ENCODE measurements around the gene DNTT. TPM values are rescaled to one million over a fixed set of nuclear protein-coding genes. Genes with fewer than 3 reads are reported as not detected.
A peak's percentile ranks its signal among the peaks of the same experiment; 100 is the strongest.

DNTT gene
- total RNA-seq, 1 donor from 2014 or later = not detected

DNA sequence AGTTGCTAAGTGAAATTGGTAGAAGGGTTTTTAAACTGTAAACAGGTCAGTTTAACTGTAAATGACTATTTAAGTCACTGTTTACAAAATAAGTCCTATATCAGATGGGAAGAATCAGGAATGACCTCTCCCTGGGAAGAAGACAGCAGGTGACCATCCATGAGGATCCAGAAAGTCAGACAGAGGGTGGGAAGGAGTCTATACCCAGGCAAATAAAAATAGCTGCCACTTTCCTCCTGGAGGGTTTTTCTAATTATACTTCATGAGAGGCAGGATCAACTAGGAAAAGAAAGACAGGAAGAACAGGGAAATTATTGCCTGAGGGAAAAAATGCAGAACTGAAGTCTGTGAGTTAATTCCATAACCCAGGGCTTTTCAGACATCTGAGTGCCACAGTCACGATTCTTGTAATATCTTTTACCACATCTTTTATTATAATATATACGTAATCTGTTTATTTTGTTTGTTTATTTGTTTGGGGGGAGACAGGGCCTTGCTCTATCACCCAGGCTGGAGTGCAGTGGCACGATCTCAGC is 7.0 kb downstream of the DNTT start:
- TF ChIP-seq, protein P1, sequence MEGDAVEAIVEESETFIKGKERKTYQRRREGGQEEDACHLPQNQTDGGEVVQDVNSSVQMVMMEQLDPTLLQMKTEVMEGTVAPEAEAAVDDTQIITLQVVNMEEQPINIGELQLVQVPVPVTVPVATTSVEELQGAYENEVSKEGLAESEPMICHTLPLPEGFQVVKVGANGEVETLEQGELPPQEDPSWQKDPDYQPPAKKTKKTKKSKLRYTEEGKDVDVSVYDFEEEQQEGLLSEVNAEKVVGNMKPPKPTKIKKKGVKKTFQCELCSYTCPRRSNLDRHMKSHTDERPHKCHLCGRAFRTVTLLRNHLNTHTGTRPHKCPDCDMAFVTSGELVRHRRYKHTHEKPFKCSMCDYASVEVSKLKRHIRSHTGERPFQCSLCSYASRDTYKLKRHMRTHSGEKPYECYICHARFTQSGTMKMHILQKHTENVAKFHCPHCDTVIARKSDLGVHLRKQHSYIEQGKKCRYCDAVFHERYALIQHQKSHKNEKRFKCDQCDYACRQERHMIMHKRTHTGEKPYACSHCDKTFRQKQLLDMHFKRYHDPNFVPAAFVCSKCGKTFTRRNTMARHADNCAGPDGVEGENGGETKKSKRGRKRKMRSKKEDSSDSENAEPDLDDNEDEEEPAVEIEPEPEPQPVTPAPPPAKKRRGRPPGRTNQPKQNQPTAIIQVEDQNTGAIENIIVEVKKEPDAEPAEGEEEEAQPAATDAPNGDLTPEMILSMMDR (IDR thresholded peaks at IDR 0.05; ENCODE audit: unreplicated experiment) = no peak
- no peak for DNase-seq (ENCODE audit: low spot score)
- no peak overlapping the region for H3K27ac Mint-ChIP-seq (ENCODE audit: unreplicated experiment)
- H3K4me1 Mint-ChIP-seq (ENCODE audit: unreplicated experiment) = peaks cover 28% of the 10 kb centered on the region
- H3K27me3 Mint-ChIP-seq (ENCODE audit: unreplicated experiment) = peaks cover 2% of the 10 kb centered on the region
- H3K4me3 Mint-ChIP-seq (ENCODE audit: unreplicated experiment) = no peak overlapping the region
- peaks cover 3% of the 10 kb centered on the region for H3K9me3 Mint-ChIP-seq (ENCODE audit: unreplicated experiment)
- H3K36me3 Mint-ChIP-seq (ENCODE audit: low read depth, unreplicated experiment) = no peaks in the 10 kb centered on the region

DNA sequence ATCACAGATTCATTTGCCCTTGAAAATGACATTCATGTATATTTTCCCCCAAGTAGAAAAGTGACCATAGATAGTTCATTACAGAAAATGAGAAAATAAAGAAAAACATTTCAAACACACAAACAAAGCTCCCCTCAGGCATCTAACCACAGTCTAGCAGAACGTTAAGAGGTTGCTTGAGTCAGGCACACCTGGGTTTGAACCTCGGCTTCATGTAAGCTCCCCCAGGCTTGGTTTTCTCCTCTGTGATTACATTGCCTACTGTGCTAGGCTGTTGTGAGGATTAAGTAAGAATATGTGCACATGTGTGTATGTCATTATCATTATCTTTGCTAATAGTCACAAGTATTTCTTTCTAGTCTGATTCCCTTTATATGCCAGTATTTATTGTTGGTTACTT is 9.1 kb downstream of the DNTT start:
- Mint-ChIP-seq H3K4me1 (ENCODE audit: unreplicated experiment) (peaks cover 23% of the 10 kb centered on the region), H3K36me3 (ENCODE audit: low read depth, unreplicated experiment) (no peaks in the 10 kb centered on the region), H3K27ac (ENCODE audit: unreplicated experiment) (no peak overlapping the region), H3K9me3 (ENCODE audit: unreplicated experiment) (no peaks in the 10 kb centered on the region), H3K27me3 (ENCODE audit: unreplicated experiment) (peaks cover 2% of the 10 kb centered on the region), H3K4me3 (ENCODE audit: unreplicated experiment) (no peak overlapping the region)
- no peak for DNase-seq (ENCODE audit: low spot score)
- TF ChIP-seq, protein P1 (IDR thresholded peaks at IDR 0.05; ENCODE audit: unreplicated experiment) = no peak

- Mint-ChIP-seq H3K27me3 (ENCODE audit: unreplicated experiment) (no peaks in the 10 kb centered on the region), H3K4me1 (ENCODE audit: unreplicated experiment) (peaks cover 6% of the 10 kb centered on the region), H3K27ac (ENCODE audit: unreplicated experiment) (no peak overlapping the region), H3K4me3 (ENCODE audit: unreplicated experiment) (no peak overlapping the region), H3K9me3 (ENCODE audit: unreplicated experiment) (no peaks in the 10 kb centered on the region), H3K36me3 (ENCODE audit: low read depth, unreplicated experiment) (no peaks in the 10 kb centered on the region)
- TF ChIP-seq, protein P1 (IDR thresholded peaks at IDR 0.05; ENCODE audit: unreplicated experiment) = no peak
- DNase-seq (ENCODE audit: low spot score) = no peak
These were observed 13.0 kb downstream of the DNTT start for GRCh38 chr10:96317067-96317833.

DNA sequence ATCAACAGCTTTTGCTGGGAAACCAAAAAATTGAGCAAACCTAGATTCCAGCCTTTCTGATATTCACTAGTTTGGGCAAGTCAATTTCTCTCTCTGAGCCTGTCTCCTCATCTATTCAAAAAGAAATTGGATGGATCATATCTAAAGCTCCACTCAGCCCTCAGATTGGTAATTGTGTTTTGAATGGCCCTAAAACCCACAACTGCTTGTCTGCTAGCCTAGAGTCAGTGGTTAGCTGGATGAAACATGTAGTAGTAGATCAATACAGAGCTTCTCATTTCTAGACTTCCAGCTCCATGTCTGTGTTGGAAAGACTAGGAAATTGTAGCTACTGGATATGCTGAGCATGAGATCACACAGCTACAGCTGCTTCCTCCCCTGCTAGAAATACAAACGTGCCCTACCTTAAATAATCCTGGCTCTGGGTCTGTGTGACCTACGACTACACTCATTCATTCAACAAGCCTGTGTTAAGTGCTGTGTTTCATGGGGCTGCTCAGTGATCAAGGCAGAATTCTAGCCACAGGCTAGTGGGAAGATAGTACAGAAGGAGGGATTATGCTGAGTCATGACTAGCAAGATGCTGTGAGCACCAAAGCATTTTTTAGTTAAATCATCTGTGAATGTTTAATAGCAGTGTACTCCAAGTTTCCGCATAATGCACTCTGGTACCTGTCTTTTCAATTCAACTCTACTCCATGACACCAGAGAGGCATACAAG is 15.7 kb downstream of the DNTT start:
- TF ChIP-seq, protein P1 (IDR thresholded peaks at IDR 0.05; ENCODE audit: unreplicated experiment) = no peak
- H3K36me3 Mint-ChIP-seq (ENCODE audit: low read depth, unreplicated experiment) = no peaks in the 10 kb centered on the region
- DNase-seq (ENCODE audit: low spot score) = no peak
- H3K4me1 Mint-ChIP-seq (ENCODE audit: unreplicated experiment) = peaks cover 6% of the 10 kb centered on the region
- no peaks in the 10 kb centered on the region for H3K9me3 Mint-ChIP-seq (ENCODE audit: unreplicated experiment)
- no peak overlapping the region for H3K27ac Mint-ChIP-seq (ENCODE audit: unreplicated experiment)
- H3K4me3 Mint-ChIP-seq (ENCODE audit: unreplicated experiment) = no peak overlapping the region
- no peaks in the 10 kb centered on the region for H3K27me3 Mint-ChIP-seq (ENCODE audit: unreplicated experiment)

GRCh38 chr10:96321822-96322221 is 17.6 kb downstream of the DNTT start:
- no peaks in the 10 kb centered on the region for H3K9me3 Mint-ChIP-seq (ENCODE audit: unreplicated experiment)
- no peak overlapping the region for H3K27ac Mint-ChIP-seq (ENCODE audit: unreplicated experiment)
- H3K27me3 Mint-ChIP-seq (ENCODE audit: unreplicated experiment) = no peaks in the 10 kb centered on the region
- TF ChIP-seq, protein P1 (IDR thresholded peaks at IDR 0.05; ENCODE audit: unreplicated experiment) = peak; percentile 33
- no peak overlapping the region for H3K4me3 Mint-ChIP-seq (ENCODE audit: unreplicated experiment)
- H3K4me1 Mint-ChIP-seq (ENCODE audit: unreplicated experiment) = peaks cover 6% of the 10 kb centered on the region
- no peaks in the 10 kb centered on the region for H3K36me3 Mint-ChIP-seq (ENCODE audit: low read depth, unreplicated experiment)
- DNase-seq (ENCODE audit: low spot score) = no peak

Data from endothelial cell (in vitro differentiated cells).